GM18498 (cell line): Measurements from ENCODE around the gene TTC28.

ENCODE experiments used
- ATAC-seq: cut with Tn5 transposase; IDR thresholded peaks from one replicate; pipeline ENCODE4 v1.9.1; 2021; ENCODE audit warnings: mild to moderate bottlenecking, moderate library complexity; ENCODE audit not compliant: unreplicated experiment

TTC28 gene

DNA sequence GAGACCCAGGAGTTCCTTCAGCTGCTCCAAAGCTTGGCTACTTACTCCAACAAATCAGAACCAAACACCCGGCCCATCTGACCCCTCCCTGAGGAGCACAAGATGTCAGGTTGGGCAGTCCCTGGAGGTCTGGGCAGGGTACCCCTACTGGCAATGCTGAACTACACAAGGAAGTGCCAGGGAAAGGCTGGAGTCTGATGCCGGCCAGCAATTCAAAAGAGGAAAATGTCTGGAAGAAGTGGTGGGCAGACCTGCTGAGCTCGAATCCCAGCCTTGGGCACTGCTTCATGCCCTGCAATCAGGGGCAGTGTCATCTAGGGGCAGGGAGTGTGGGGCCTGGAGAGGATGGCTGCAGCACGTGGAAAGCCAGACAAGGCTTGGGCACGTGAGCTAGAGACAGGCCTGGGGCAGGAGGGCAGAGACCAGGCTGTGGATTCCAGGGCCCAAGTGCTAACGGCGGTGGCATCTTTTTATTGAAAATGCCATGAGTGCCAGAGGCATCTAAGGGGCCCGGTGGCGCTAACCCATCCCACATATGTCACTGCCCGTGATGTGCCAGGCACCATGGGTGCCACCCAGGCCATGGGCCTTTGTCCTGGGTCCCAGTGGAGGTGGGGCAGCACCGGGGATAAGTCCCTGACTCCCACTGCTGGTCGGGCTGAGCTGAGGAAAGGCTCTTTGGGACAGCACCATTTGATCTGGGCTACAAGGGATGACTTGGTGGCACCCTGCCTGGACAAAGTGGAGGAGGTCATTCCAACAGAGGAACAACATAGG, 662.7 kb downstream of the TTC28 start:
- no peak for ATAC-seq

DNA sequence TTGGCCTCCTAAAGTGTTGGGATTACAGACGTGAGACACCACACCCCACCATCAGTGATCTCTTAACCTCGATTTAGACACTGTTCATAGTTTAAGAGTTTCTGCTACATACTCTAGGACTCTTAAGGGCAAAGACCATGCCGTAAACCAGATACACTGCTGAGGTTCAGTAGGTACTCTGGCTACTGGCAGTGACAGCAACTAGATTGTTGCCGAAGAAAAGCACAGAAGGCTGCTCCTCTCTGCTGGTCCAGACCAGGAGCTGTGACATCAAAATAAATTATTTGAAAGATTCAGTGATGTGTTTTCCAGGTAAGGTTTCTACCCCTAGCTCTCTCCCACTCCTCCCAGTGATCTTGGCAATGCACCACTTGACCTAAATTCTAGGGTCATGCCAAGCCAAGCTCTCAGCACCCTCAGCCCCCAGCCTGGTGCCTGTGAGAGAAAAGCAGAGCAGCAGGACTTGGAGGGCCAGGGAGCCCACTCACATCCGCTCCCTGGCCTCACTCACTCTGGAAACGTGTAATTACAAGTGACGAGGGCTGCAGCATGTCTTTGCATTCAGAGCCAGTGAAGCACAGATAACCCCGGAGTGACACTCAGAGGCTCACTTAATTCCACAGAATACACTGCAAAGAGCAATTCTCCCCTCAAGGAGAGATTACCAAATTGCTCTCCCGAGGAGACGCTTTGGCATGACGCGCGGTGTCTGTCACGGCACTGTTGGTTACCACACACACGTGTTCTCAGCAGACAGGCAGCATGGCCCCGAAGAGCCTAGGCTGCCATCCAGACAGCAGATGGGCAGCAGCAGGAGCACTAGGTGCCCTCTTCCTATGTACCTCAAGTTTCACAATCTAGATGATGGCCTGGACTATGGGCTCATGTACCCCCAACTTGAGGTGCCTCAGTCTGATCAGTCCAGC, 663.7 kb downstream of the TTC28 start:
- ATAC-seq = no peak

DNA sequence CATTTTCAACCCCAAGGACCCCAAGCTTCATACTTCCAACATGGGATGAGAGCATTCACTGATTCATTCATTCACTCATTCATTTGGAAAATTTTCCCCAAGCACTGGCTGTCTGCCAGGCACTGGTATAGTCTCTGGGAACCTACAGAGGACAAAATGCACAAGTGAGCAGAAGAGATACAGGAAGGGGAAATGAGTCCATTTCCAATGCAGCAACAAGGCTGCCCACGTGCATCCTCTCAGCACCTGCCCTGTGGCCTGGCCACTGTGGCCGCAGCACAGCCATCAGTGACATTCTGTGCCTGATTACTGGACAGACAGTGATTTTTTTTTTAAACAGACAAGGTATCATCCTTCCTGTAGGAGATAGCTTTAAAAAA, 664.6 kb downstream of the TTC28 start:
- no peak for ATAC-seq

DNA sequence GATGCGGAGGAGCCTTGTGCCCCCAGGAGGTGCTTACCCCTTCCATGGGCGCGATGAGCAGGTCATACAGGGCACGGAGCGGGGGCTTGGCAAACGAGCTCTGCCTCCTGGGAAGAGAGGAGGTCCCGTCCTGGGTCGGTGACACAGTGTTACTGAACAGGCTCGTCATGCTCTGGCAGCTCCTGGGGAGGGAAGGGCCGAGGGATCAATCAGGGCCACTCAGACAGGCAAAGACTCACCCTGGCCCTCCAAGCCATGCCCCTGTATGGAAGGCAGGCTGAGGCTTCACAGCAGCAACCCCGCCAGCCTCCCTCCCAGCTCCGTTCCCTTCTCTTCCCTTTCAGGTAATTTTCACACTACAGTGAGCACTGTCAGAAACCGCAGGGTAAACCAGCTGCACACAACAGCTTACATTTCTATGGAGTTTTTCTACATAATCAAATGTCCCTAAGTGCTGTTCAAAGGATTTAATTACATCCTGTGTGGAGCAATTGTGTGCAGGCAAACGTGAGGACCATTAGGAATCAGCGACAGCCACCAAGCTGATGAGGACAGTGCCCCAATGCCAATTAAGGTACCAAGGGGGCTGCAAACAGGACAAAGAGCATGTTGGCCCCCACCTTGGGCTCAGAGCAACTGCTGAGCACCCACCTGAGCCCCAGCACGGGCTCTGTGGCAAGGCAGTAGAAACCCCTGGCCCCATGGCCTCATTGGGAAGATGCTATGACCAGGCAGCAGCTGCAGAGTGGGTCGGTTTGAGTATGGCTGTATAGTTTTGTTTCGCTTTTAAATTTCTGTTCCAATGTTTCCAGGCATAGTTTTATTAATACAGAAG, 665.2 kb downstream of the TTC28 start:
- no peak for ATAC-seq

DNA sequence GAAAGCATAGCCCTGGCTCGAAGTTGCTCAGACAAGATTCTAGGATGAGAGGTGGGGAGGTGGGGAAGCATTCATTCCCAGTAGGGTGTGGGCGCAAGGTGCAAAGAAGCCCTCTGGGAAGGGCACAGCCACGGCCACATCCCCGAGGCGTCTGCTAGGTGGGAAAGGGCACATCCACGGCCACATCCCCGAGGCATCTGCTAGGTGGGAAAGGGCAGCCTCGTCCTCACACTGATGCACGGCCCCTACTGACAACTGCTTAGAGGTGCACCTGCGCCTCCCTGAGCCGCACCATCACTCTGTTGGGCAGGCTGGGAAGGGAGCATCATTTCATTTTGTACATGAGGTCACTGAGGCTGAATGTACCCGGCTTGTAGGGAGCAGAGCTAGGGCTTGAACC, 666.0 kb downstream of the TTC28 start:
- no peak for ATAC-seq

DNA sequence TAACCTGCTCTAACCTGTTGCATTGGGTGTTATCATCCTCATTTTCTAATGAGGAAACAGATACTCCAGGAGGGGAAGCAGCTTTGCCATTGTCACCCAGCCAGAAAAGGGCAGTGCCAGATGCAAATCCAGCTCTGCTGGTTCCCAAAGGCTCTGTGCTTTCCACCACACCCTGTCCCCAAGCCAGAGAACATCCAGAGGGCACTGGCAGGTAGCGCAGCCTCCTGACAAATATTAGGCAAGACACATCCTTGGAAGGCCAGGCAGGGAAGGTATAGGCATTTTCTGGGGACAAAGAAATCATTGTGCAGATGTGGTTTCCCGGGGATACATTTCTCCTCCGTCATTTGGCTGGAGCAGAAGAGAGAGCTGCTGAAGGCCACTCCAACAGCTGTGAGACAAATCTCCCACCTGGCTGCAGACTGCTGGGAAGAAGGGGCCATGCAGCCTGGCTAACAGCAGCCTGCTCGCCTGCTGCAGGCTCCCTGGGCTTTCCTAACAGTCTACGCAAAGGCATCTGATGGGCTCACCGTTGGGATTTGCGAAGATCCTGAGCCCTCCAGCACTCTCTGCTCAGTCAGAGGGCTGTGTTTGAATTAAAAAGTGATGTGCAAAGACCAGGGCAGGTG, 666.7 kb downstream of the TTC28 start:
- no peak for ATAC-seq

DNA sequence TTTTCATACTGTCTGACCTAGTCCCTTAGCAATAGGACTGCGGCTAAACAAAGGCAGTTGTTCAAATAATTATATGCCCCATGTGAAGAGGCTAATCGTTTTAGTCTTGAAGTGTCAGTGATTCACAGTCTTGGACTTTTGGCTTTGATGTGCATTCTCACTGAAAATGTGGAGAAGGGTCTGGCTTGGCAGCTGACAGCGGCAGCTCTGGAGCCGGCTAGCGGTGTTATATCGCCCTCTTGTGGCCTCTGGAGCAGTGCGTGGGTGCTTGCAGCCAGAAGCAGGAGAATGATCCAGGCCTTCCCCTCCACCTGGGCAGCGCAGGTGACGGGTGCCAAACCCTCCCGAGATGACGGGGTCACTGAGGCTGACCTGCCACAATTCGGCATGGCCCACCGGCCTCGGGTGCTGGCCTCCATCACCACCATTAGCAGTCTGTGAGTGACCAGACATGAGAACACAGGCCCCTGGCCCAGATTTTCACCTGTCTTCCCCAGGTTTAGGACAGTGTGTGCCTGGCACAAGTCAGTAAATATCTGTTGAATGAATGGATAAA, 670.3 kb downstream of the TTC28 start:
- ATAC-seq = no peak

DNA sequence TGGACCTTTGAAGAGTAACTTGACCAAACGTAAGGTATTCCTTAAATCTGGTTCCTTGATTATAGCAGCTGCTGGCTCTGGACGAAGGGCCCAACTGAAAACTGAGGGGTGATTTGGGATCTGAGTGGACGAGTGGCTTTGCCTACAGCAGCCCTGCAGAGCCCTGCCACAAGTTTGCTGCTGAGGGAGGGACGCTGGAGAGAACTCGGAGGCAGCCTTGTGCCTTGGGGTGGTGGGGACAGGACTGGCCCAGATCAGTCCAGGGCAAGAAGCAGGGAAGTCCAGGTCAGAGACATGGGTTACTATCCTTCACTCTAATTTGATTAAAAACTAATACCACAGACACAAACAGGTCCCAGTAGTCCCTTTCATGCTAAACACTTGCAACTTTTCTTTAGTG, 671.0 kb downstream of the TTC28 start:
- no peak for ATAC-seq

DNA sequence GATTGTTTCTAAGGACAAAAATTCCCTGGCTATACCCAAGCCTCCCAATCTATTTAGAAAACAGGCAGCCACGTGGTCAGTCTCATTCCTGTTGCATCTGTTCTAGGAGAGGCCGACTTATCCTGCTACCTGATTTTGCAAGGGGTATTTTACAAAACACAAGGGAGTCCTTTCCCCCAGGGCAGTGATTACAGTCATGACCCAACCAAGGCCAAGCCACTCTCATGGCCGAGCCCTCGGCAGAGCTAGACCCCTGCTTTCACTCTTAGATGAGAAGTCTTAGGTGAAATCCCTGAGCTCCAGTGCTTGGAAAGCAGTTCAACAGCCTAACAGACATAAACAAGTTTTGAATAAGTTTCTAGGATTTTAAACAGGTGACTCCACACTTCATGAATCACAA, 671.6 kb downstream of the TTC28 start:
- ATAC-seq = no peak

DNA sequence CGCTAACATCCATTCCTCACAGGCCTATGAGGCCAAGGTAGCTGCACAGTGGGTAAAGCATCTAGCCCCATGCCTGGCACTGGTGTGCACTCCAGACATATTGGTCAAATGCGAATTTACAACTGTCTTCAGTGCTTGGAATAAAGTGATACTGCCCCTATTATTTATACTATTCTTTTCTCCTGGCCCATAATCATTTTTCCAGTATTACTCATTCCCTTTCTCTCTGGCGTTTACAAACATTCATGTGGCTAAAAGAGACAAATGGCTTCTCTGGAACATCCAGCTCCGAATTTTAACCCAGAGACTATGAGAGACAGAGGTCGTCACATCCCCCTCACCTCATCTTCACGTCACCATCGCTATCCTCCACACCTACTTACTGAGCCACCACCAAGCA, 673.4 kb downstream of the TTC28 start:
- no peak for ATAC-seq

DNA sequence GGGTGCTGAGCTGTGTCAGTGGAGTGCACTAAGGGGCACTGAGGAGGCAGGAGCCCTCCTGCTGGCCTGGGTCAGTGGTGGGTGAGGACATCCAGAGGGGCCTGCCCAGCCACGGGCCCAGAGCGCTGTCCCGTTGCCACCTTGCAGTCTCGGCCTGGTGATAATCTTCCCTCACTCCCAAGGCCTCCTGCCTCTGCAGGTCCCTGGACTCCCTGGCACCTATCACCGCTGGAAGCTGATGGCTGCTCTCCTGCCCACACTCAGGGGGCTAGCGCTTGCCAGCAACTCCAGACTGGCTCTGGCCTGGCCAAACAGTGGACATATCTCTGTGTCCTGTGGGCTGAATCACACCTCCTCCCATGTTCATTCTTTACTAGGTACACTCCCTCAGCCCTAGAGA, 674.1 kb downstream of the TTC28 start:
- ATAC-seq = no peak

DNA sequence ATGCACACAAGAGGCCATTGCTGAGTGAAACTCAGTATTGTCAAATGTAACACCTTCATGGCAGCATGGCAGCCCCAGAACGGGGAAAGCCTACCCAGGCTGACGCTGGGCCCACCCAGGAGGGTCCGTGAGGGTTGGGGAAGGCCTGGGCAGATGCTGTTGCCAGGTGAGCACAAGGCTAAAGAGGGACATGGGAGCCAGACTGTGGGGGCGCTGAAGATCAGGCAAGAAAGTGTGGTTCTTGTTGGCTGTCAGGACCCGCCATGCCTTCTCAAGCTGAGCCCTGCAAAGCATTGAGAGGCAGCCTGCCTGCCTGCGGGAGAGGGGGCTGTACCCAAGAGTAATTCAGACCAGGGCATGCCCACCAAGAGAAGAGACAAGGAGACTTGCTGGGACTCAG, 675.6 kb downstream of the TTC28 start:
- no peak for ATAC-seq

DNA sequence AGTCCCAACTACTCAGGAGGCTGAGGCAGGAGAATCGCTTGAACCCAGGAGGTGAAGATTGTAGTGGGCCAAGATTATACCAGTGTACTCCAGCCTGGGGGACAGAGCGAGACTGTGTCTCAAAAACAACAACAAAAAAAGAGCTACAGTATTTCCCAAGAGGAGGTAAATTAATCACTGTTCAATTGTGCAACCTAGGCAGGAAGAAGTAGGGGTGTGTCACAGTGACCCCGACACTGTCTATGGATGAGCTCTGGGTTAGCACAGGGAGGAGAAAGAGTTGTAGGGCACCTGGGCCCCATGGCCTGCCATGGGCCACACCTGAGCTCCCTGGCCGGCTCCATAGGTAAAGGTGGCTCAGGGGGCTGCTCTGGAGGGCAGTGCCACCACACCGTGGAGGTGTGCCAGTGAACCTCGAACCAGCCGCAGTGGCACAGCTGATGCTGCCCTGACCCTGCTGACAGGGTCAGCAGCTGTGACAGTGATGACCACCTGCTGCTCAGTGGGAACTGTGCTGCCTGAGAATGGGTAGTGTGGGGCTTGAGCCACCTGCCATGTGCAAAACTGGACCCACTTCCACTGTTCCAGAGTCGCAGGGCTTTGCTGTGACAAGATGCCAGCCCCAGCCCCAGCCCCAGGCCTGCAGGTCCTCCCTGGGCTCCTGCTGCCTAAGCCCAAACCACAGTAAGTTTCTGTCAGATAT, 676.6 kb downstream of the TTC28 start:
- no peak for ATAC-seq

DNA sequence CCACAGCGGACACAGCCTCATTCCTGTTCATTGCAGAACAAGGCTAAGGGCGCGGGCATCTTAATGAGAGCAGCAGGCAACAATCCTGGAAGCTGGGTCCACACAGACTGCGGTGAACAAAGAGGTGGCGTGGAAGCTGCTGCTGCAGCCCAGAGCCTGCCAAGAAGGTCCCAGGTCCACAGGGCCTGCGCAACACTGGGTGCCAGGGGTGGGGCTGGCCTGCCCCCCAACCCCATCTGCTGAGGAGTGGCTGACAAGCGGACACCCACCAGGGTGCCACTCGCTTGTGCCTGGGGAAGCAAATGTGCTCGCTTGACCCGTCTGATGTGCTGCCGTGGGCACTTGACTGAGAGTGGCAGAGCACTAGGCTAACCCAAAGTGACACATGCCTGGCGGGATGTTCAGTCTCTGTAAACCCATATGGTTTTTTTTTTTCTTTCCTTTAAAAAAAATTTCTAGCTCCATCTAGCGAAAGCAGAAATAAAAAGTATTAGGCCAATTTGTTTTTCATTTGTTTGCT, 677.4 kb downstream of the TTC28 start:
- ATAC-seq = no peak

DNA sequence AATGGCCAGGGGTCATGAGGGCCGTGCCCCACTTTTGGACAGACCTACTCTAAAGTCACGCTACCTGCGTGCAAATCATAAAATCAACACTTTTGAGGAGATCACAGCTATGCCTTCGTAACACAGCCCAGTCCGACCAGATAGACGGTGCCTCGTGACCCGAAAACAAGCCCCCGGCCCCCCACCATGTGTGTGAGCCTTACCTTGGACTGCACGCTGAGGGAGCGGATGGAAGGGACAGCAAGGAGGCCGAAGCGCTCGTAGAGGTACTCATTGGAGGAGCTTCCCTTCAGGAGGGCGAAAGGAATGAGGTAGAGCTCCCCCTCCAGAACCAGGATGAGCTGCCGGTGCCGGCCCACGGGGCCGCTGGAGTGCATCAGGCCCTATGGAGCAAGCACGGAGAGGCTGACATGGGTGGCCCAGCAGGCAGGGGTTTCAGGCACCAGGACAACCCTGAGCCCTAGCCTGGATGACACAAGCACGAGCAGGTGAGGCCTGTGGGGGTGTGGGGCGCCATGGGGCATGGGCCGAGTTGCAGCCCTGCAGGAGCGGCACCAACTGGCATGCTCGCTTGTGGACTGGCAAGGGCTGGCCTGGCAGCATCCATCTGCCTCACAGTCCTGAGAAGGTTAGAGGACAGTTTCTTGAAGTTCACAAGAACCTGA, 678.3 kb downstream of the TTC28 start:
- ATAC-seq = no peak

DNA sequence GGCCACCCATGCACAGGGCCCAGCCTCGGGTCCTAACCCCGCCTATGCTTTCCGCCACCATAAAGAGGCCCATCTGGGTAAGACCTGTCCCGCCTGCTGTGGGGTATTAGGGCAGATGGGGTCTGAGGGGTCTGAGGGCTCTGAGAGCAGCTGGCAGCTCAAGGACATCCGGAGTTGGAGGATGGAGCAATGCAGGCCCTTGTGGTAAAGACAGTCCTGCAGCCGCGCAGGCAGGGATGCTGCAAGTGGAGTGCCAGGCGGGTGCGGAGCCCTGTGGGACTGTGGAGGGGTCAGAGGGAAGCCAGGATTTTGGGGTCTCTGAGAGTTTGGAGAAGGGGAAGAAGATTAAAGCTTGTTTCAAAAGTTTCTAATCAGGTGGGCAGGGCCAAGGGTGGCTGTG, 679.3 kb downstream of the TTC28 start:
- no peak for ATAC-seq

DNA sequence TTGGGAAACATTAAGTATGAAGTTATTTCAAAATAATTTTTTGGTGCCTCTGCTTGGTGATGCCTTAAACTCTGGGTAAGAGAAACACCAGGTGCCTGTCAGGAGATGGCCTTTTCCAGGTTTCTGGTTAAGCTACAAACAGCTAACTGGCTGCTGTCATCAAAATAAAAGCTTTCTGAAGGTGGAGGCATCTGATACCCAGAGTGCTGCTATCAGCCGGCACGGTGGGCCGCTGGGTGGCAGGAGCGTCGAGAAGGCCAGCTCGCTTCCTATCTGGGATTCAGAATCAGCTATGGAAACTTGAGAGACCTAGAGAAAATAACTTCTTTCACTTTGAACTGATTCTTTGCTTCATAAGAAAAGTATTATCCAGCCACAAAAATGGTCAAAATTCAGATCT, 679.8 kb downstream of the TTC28 start:
- ATAC-seq = no peak

DNA sequence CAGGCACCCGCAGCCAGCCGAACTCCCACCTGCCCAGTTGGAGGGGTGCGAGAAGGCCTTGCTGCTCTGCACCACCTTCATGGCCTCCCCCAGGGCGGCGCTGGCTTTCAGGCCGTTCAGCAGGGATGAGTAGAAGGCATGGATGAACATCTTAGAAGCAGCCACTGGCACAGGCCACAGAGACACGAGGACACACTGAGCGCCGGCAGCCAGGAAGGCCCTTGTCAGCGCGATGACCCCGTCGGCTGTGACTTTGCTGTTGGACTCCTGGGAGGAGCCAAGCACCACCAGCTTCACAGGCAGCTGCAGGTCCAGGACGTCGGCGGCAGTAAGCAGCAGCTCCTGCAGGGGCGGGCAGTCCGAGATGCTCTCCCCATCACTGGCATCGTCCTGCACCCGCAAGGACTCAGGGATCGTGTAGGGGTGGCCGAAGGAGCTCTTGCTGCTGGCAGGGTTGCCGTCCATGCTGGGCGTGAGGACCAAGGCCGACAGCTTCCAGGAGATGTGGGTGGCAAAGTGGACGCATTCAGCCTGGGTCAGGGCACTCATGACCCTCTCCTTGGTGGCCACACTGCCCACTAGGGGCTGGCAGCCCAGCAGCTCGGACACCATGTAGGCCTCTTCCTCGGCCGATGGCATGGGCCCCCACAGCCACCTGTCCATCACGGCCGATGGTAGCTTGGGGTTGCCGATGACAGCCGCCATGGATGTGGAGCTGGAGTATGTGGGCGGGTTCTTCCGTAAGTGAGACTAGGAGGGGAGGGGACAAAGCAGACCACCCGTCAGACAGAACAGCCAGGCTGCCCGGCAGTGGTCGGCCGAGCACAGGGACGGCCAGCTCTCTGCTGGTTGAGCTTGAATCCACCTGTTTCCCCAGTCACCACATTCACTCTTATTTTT, 680.9 kb downstream of the TTC28 start:
- no peak for ATAC-seq
